HG02678 (cell line): ENCODE measurements around the gene RTN4.
"Not testable (repeated sequence)": the region's sequence is repeated elsewhere in the genome, so short reads cannot be mapped to it uniquely, and the experiment has no call there.

Source experiments
- ATAC-seq: cut with Tn5 transposase; IDR thresholded peaks from one replicate; pipeline ENCODE4 v1.9.1; 2021; ENCODE audit warnings: mild to moderate bottlenecking, moderate library complexity; ENCODE audit not compliant: unreplicated experiment

RTN4 gene, protein sequence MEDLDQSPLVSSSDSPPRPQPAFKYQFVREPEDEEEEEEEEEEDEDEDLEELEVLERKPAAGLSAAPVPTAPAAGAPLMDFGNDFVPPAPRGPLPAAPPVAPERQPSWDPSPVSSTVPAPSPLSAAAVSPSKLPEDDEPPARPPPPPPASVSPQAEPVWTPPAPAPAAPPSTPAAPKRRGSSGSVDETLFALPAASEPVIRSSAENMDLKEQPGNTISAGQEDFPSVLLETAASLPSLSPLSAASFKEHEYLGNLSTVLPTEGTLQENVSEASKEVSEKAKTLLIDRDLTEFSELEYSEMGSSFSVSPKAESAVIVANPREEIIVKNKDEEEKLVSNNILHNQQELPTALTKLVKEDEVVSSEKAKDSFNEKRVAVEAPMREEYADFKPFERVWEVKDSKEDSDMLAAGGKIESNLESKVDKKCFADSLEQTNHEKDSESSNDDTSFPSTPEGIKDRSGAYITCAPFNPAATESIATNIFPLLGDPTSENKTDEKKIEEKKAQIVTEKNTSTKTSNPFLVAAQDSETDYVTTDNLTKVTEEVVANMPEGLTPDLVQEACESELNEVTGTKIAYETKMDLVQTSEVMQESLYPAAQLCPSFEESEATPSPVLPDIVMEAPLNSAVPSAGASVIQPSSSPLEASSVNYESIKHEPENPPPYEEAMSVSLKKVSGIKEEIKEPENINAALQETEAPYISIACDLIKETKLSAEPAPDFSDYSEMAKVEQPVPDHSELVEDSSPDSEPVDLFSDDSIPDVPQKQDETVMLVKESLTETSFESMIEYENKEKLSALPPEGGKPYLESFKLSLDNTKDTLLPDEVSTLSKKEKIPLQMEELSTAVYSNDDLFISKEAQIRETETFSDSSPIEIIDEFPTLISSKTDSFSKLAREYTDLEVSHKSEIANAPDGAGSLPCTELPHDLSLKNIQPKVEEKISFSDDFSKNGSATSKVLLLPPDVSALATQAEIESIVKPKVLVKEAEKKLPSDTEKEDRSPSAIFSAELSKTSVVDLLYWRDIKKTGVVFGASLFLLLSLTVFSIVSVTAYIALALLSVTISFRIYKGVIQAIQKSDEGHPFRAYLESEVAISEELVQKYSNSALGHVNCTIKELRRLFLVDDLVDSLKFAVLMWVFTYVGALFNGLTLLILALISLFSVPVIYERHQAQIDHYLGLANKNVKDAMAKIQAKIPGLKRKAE

DNA sequence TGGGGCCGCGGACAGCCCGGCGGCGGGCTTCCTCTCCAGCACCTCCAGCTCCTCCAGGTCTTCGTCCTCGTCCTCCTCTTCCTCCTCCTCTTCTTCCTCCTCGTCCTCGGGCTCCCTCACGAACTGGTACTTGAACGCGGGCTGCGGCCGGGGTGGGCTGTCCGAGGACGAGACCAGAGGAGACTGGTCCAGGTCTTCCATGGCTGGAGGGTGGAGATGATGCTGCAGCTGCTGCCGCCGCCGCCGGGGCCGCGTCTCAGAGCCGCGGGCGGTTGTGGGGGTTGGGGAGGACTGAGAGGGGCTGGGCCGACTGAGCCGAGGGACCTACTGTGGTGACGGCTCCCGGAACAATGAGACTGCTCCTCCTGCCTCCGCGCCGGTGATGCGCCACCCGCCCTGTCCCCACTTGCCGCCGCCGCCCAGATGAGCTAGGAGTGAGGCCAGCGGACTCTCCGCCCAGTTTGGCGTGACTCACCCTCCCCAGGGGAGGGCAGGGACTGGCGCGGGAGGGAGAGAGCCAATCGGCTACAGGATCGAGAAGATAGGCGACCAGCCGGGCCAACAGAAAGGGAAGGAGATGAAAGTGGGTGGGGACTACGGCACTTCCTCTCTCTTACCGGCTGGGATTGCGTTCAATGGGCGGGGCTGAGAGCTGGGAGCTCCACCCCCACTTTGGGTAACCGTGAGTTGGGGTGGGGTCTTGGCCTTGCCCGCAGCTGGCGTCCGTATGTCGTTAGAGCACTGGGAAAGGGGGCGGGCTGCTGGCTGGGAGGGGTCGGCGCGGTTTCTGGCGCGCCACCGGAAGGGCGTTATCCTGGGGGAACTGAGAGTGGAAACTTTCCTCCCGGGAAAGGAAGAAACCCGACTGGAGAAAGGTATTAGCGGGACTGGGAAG lies at the start of gene RTN4:
Gene RTN4, minus strand, starts transcription at position 352 of the 895 bp plus-strand sequence. Its CDS starts 151 bp downstream, at position 201.
- ATAC-seq = peak; percentile 83

DNA sequence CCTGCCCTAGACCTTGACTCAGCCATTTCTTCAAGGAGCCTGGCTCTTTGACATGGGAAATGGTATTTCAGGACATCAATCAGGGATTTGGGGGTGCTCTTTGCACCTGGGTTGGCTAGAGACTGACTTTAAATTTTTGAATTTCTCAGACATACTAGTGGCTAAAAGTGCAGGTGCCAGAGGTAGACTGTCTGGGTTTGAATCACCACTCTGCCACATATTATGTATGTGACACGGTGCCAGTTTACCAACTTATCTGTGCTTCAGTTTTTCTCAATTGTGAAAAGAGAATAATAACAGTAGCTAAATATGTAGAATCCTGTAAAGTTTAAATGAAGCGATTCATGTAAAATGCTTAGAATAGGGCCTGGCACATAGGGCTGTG lies 49.2 kb upstream of the RTN4 start:
- ATAC-seq = no peak

DNA sequence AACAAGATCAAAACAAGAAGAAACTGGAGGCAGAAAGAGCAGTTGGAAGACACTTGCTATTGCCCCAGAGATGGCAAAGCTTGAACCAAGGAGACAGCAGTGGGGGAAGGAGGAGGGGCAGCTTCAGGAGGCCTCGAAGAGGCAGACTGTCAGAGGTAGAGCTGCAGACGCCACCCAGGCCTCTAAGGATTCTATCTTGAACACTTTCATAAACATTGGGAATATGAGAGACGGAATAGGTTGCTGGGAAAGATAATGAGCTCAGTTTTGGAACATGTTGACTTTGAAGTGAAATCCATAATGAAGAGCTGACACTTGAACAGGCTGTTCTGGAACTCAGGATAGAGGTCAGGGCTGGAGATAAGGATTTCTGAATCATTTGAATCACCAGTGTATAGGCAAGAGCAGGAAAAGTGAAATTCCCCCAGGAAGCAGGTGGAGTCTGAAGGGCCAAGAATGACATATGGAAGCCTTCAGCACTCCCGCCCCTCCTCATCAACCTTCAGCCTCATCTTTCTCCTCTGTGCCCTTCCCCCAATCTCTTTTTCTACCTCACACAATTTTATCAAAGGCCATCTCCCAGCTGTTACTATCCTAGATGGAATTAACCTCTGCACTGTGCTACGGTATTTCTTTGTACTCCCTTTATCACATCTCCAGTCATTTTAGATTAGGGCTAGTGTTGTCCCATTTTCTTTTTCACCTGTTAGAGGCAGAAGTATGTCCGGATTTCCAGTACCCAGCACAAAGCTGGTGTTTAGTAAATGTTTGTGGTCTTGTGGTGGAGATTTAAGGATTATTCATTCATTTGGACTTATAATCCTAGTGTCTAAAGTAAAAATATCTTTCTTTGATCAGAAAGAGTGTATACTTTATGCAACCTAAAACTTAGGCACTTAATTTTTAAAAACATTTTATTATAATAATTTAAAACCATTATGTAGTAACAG lies 47.5 kb upstream of the RTN4 start:
- no peak for ATAC-seq

DNA sequence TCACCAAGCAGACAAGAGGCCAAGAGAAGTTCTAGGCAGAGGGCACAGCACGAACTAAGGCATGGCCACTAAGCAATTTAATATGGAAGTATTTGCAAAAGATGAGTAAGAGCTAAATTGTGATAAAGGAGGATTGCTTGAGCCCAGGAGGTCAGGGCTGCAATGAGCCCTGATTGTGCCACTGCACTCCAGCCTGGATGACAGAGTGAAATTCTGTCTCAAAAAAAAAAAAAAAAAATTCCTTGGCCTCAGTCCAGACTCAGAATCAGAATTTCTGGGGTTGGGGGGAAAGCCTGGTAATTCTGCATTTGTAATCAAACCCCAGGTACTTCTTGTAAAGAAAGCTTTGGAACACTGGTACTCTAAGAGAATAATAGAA lies 46.8 kb upstream of the RTN4 start:
- no peak for ATAC-seq

DNA sequence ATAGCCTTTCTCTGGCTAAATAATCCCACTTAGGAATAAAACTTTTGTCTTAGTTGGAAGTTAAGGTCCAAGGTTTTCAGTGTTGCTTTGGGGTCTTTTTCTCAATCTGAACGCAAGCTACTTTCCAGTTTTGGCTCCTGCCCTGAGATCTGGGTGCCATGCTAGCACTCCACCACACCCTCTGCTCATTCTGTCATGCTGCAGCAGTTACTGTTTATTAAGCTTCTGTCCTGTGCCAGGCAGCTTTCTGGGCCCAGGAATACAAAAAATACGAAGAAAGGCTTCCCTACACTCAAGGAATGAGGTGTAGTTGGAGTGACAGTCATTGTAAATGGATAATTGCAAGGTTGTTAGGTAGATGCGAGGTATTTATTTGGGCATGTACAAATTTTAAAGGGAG lies 46.3 kb upstream of the RTN4 start:
- ATAC-seq = no peak

DNA sequence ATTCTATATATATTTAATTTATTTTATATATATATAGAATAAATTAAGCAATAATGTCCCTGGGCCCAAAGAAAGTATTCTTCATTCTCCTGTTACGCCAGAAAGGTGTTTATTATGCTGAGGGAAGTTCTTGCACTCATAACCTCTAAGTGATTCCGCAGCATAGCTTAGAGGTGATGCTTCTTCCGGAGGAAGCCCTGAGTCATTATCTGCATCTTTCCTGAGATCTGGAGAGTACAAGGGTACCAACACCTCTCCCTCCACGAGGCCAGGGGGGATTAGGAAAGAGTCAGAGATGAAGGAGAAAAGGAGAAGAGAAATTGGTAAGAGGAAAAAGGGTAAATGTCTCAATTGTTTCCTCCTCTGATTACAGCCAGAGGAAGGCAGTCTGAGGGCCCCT lies 43.1 kb upstream of the RTN4 start:
- no peak for ATAC-seq

DNA sequence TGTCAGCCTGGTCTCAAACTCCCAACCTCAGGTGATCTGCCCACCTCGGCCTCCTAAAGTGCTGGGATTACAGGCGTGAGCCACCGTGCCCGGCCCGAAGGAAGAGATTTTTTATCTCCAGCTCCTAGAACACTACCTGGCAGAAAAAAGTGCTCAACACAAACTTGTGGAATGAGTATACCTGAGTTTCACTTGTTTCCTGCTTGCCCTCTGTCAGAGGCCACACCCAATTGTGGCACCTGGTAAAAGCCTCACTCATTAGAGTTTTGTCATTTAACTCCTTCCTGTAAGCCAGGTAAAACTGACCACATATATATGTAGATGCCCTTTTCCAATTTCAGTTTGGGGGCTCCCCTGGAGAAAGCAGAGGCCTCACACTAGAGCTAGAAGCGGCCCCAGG lies 42.2 kb upstream of the RTN4 start:
- ATAC-seq = no peak

DNA sequence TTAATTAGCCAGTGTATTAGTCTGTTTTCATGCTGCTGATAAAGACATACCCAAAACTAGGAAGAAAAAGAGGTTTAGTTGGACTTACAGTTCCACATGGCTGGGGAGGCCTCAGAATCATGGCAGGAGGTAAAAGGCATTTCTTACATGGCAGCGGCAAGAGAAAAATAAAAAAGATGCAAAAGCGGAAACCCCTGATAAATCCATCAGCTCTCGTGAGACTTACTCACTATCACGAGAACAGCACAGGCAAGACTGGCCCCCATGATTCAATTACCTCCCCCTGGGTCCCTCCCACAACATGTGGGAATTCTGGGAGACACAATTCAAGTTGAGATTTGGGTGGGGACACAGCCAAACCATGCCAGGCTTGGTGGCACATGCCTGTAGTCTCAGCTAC lies 41.4 kb upstream of the RTN4 start:
- not testable (repeated sequence) for ATAC-seq

DNA sequence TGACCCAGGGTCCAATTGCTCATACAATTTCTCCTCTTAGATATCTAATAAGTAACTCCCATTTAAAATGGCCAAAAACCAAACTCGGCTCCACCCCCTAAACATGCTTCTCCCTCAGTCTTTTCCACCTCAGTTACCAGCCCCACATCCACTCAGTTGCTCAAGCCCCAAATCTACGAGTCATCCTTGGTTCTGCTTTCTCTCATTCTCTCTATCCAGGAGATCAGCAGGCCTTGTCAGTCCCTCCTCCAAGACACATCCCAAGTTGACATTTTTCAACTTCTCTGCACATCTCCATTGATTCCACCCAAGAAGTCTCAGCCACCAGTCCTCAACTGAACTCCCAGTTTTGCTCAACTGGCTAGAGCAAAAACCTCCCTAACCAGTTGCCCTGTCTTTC lies 40.5 kb upstream of the RTN4 start:
- ATAC-seq = no peak

DNA sequence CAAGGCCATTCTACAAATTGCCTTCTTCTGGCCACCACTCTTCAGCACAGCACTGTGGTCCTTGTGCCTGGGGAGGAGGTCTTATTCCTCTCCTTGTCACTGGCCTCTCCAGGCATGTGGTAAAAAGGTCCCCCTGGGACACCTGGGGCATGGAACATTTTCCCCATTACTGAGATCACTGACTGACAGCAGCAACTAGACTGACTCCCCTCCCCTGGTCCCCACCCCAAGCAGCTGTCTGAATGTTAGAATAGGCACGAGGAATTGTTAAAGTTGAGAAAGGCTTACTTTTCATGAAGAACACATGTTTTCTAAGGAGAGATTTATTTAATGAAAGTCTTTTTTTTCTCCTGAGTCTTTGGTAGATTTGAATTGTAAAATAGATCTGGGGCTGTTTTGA lies 39.5 kb upstream of the RTN4 start:
- ATAC-seq = no peak

DNA sequence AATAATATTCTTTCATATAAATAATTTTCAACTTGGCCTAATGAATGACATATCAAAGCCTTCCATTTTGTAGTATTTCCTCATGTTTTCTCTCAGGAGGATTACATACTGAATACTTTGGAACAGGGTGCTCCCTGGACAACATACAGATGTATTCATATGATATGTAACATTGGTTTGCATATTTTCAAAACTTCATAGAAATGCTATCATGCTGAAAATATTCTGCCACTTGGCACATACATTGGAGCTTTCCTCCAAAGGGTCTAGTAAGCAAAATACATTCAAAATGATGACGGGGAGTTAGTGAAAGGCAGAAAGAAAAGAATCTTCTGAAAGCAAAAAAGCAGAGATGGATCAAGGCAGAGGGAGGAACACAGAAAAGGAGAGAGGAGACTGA lies 38.1 kb upstream of the RTN4 start:
- ATAC-seq = no peak

DNA sequence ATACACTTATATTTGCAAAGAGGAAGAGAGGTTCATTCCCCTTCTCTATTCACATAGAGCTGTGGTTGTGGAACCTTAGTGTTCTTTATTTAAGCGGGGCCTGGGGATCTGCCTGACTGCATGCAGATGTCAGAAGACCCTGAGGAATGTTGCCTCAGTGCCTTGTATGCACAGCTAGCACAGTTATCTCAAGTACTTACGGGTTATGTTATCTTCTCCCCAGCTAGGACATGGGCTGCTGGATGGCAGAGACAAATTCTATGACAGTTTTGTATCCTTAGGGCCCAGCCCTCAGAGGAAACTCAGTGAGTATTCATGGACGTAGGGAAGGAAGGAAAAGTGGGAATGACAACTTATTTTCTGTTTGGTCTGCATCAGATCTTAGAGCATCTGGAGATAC lies 37.7 kb upstream of the RTN4 start:
- ATAC-seq = no peak

DNA sequence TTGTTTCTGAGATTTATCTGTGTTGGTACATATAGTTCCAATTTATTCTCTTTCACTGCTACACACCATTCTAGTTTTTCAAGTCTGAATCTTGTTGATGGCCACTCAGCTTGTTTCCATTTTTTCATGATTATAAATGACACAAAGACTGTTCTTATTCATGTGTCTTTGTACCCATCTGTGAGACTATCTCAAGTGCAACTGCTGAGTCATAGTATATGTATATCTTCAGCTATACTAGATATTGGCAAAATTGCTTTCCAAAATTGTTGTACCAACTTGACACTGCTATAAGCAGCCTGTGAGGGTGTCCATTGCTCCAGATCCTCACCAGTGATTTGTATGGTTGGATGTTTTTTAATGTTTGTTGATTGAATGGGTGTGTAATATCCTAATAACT lies 37.2 kb upstream of the RTN4 start:
- ATAC-seq = no peak

DNA sequence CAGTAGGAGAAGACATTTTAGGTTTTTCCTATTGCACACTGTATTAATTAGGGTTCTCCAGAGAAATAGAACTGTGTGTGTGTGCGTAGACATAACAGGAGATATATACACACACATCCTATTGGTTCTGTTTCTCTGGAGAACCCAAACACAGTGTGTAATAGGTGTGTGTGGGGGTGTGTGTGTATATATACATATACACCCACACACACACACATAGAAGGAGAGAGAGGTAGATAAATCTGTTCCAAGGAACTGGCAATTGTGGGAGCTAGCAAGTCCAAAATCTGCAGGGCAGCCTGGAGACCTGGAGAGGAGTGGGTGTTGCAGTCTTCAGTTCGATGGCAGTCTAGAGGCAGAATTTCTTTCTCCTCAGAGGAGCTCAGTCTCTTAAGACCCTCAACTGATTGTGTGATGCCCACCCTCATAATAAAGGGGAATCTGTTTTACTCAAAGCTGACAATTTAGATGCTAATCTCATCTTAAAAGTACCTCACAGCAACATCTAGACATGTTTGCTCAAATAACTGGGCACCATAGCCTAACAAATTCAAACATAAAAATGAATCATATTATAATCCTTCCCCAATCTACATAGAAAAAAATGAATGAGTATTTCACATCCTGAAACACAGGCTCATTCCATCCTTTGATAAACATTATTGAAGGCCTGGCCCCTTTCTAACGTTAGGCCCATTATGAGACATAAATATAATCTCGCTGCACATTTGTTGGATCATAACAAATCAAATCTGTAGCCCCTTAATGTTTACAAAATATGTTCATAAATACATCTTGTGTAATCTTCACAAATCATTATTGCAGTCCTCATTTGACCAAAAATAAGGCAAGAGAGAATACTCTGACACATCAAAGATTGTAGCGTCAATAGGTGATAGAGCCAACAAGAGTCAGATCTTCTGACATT lies 35.1 kb upstream of the RTN4 start:
- ATAC-seq = no peak

DNA sequence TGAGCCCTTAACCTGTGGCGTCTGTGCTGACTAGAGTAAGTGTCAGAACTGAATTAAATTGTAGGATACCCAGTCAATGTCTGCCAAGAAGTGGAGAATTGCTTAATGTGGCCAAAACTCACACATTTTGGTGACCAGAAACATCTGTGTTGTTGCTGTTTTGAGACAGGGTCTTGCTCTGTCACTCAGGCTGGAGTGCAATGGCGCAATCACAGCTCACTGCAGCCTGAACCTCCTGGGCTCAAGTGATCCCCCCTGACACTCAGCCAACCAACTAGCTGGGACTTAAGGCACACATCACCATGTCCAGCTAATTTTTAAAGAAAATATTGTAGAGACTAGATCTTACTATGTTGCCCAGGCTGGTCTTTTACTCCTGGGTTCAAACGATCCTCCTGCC lies 34.4 kb upstream of the RTN4 start:
- ATAC-seq = no peak

DNA sequence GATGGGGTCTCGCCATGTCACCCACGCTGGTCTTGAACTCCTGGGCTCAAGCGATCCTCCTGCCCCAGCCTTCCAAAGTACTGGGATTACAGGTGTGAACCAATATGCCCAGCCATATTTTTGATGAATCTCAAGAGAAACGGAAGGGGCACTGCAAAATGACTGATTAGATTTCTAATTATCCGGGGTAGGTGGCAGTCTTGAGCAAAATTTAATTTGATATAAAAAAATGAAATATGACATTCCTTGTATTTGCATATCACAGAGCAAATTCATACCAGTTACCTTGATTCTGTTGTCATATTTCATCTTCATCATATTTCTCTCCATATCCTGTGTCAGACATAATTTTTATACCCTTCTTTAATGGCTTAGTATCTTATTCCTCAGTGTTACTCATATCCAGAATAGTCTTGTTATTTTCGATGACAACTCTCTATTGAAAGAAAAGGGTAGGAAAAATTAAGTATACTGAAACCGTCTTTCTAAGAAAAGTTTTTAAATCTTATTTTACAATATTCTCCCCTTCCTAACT lies 30.0 kb upstream of the RTN4 start:
- ATAC-seq = no peak

DNA sequence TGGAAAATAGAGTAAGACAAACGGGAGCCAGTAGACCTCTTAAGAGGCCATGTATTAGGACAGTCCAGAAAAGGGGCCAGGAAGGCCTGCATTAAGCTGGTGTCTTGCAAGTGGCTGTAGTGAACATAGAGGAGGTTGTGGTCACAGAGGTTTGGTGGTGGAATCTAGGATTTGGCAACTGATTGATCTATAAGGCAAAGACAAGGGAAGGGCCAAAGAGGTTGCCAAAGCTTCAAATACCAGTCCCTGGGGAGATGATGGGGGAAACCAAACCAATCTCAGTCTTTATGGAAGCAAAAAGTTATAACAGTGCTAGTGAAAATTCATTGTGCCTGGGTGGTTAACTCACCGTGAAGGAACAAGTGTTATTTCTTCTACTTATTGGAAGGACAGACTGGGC lies 28.7 kb upstream of the RTN4 start:
- ATAC-seq = no peak

DNA sequence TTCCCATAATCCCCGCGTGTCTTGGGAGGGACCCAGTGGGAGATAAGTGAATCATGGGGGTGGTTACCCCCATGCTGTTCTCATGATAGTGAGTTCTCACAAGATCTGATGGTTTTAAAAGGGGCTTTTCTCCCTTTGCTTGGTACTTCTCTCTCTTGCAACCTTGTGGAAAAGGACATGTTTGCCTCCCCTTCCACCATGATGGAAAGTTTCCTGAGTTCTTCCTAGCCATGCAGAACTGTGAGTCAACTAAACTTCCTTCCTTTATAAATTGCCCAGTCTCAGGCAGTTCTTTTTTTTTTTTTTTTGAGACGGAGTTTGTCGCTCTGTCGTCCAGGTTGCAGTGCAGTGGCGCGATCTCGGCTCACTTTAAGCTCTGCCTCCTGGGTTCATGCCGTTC lies 26.5 kb upstream of the RTN4 start:
- no peak for ATAC-seq
